HEK293T (cell line): ENCODE measurements around the gene ARHGAP22.

Source experiments
- ARNT ChIP-seq: fragments of 450-650 bp; IDR thresholded peaks from 2 replicates; pipeline ENCODE4 v1.6.1; 2017; ENCODE audit warnings: mild to moderate bottlenecking
- BHLHE40 ChIP-seq: fragments of 450-650 bp; IDR thresholded peaks from 2 replicates; pipeline ENCODE4 v1.6.1; 2016; ENCODE audit warnings: mild to moderate bottlenecking, moderate library complexity, borderline replicate concordance
- ELF4 ChIP-seq: fragments of 450-650 bp; IDR thresholded peaks from 2 replicates; pipeline ENCODE4 v1.6.1; 2017; ENCODE audit warnings: antibody characterized with exemption
- FOXA1 ChIP-seq: fragments of 450-650 bp; IDR thresholded peaks from 2 replicates; pipeline ENCODE4 v1.6.1; 2016; ENCODE audit warnings: mild to moderate bottlenecking
- FOXK2 ChIP-seq: fragments of 450-650 bp; IDR thresholded peaks from 2 replicates; pipeline ENCODE4 v1.6.1; 2016; ENCODE audit warnings: mild to moderate bottlenecking
- FOXM1 ChIP-seq: fragments of 450-650 bp; IDR thresholded peaks from 2 replicates; pipeline ENCODE4 v1.6.1; 2017; ENCODE audit warnings: mild to moderate bottlenecking, borderline replicate concordance
- HDGF ChIP-seq: fragments of 450-650 bp; IDR thresholded peaks from 2 replicates; pipeline ENCODE4 v1.6.1; 2017; ENCODE audit warnings: antibody characterized with exemption, borderline replicate concordance
- LEF1 ChIP-seq: fragments of 450-650 bp; IDR thresholded peaks from 2 replicates; pipeline ENCODE4 v1.6.1; 2017; ENCODE audit warnings: mild to moderate bottlenecking, borderline replicate concordance
- SP1 ChIP-seq: fragments of 450-650 bp; IDR thresholded peaks from 2 replicates; pipeline ENCODE4 v1.6.1; 2017
- SUZ12 ChIP-seq: fragments of 450-650 bp; IDR thresholded peaks from 2 replicates; pipeline ENCODE4 v1.6.1; 2016; ENCODE audit warnings: mild to moderate bottlenecking
- TARDBP ChIP-seq: fragments of 450-650 bp; IDR thresholded peaks from 2 replicates; pipeline ENCODE4 v1.6.1; 2016

DNA sequence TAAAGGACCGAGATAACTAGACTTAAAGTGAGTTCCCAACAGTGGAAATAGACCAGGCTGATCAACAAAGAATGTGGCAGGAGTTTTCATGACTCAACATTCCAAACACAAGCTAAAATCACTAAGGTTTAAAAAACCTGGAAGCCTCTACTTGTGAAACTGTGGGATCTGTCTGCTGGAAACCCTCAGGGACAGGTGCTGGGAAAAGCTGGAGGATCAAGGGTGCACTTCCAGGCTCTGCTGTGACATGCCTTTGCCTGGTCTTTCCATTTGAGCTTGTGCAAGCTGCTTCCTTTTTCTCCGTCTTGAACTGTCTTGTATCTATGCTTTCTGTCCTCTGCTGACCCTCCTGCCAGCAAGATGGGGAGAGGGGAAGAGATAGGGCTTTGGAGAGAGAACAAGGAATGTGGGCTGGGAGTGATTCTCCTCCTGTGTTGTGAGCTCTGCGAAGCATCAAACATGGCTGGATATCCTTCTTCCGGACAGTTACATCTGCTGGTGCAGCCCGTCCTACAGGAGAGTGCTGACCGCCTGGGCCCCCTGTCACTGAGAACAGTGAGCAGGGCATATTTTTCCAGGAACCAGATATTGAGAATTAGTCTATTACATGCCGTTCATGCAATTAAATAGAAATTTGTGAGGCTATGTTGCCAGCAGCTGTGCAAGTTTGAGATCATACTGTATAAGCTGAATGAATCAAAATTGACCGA lies 25.5 kb downstream of the ARHGAP22 start:
- TF ChIP-seq BHLHE40 = no peak
- no peak for TF ChIP-seq SP1
- no peak for TF ChIP-seq SUZ12
- no peak for TF ChIP-seq FOXK2
- no peak for TF ChIP-seq FOXA1
- no peak for TF ChIP-seq FOXM1
- no peak for TF ChIP-seq ARNT
- TF ChIP-seq TARDBP = no peak
- no peak for TF ChIP-seq ELF4
- no peak for TF ChIP-seq HDGF
- TF ChIP-seq LEF1 = no peak
